Measurements from ENCODE around the gene EIF3A.

Gene EIF3A

GRCh38 chr10:119061352-119061751 is 19.3 kb downstream of the EIF3A start:
- H3K9me3 ChIP-seq = no peaks in the 10 kb centered on the region
- intact Hi-C loops (cut with DNase I; ENCODE audit: low total_unique reads) = no loop called here
- TF ChIP-seq CTCF (IDR thresholded peaks at IDR 0.05) = no peak
- no peaks in the 10 kb centered on the region for H3K4me1 ChIP-seq
- no peak for DNase-seq
- H3K27ac ChIP-seq = no peak overlapping the region
- no peaks in the 10 kb centered on the region for H3K27me3 ChIP-seq
- H3K4me3 ChIP-seq = no peak overlapping the region
- H3K36me3 ChIP-seq = peaks cover 70 to 89% (median 88%) of the 10 kb centered on the region in 3 donors

DNA sequence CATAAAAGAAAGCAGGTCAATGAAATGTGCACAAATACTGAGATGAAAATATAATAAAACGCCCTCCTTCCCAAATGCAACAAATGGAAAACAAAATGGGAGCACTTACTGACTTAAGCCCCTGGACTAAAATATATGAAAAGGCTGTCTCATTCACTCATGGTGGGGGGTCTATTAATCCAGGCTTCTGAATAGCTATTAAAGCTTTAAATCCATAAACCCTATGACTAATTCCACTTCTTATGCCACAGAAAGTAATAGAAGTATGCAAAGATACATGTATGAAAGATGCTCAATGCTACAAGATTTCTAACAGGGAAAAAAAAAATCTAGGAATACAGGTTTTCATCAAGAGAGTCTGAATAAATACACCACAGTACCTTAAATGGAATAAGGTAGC is 20.5 kb downstream of the EIF3A start:
- intact Hi-C loops (cut with DNase I; ENCODE audit: low total_unique reads) = no loop called here
- TF ChIP-seq CTCF (IDR thresholded peaks at IDR 0.05) = no peak
- H3K4me1 ChIP-seq = no peaks in the 10 kb centered on the region
- H3K4me3 ChIP-seq = no peak overlapping the region
- no peaks in the 10 kb centered on the region for H3K9me3 ChIP-seq
- H3K36me3 ChIP-seq = peaks cover 70 to 90% (median 89%) of the 10 kb centered on the region in 3 donors
- no peak overlapping the region for H3K27ac ChIP-seq
- H3K27me3 ChIP-seq = no peaks in the 10 kb centered on the region
- DNase-seq = no peak

DNA sequence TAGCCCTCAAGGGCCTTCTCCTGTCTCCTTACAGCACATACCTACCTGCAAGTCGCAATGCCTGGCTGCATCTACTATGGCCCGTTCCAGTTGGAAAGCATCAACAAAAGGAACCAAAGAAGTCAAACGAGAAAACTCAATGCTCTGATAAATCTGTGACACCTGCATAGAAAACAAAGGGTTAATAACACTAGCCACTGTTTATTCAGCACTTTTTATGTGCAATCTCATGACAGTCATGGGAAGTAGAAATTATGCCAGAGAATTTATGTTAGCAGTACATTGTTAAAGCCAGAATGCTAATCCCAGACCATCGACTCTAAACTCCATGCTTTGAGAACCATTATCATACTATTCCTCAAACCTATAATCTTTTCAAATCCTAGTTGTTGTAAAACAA is 21.1 kb downstream of the EIF3A start:
- no peak overlapping the region for H3K4me3 ChIP-seq
- no peaks in the 10 kb centered on the region for H3K4me1 ChIP-seq
- no peak for DNase-seq
- peaks cover 70 to 90% (median 89%) of the 10 kb centered on the region in 3 donors for H3K36me3 ChIP-seq
- no peak for TF ChIP-seq CTCF (IDR thresholded peaks at IDR 0.05)
- no peak overlapping the region for H3K27ac ChIP-seq
- intact Hi-C loops (cut with DNase I; ENCODE audit: low total_unique reads) = no loop called here
- H3K27me3 ChIP-seq = no peaks in the 10 kb centered on the region
- no peaks in the 10 kb centered on the region for H3K9me3 ChIP-seq

DNA sequence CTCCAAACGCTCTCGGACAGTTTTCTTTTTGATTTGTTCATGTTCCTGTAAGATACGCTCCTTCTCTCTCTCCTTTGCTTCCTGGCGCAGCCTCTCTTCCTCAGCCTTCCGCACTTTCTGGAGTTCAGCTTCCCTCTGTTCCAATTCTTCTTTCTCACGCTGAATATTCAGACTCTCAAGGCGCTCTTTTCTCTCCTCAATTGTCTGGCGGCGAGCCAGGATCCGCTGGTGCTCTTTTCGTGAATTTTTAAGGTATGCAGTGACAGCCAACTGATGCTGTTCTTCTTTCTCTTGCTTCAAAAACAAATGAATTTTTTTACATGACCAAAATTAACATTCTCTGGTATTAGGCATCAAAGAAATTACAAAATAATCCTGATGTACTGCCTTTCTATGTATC is 22.6 kb downstream of the EIF3A start:
- DNase-seq = no peak
- no peak for TF ChIP-seq CTCF (IDR thresholded peaks at IDR 0.05)
- Histone ChIP-seq H3K9me3 (no peaks in the 10 kb centered on the region), H3K36me3 (peaks cover 74 to 93% (median 90%) of the 10 kb centered on the region in 3 donors), H3K4me3 (no peak overlapping the region), H3K27me3 (no peaks in the 10 kb centered on the region), H3K4me1 (no peaks in the 10 kb centered on the region), H3K27ac (no peak overlapping the region)
- intact Hi-C loops (cut with DNase I; ENCODE audit: low total_unique reads) = no loop called here

DNA sequence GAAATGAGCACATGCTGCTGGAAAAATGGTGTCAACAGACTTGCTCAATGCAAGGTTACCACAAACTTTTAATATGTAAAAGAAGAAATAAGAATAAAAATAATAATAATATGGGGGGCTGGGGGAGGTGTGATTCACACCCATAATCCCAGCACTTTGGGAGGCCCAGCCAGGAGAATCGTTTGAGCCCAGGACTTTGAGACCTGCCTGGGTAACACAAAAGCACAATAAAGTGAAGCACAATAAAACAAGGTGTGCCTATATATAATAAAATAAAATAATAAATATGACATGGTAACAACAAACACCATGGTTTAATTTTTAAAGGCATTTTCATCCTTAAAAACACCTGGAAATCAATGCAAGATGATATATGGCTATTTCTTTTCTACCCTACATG is 25.1 kb downstream of the EIF3A start:
- DNase-seq = no peak
- peaks cover 96 to 98% (median 98%) of the 10 kb centered on the region in 3 donors for H3K36me3 ChIP-seq
- intact Hi-C loops (cut with DNase I; ENCODE audit: low total_unique reads) = no loop called here

More for the DNA sequence above, 25.1 kb downstream of the EIF3A start:
- H3K4me1 ChIP-seq = no peaks in the 10 kb centered on the region
- H3K27me3 ChIP-seq = no peaks in the 10 kb centered on the region
- TF ChIP-seq CTCF (IDR thresholded peaks at IDR 0.05) = no peak
- H3K9me3 ChIP-seq = no peaks in the 10 kb centered on the region
- no peak overlapping the region for H3K27ac ChIP-seq
- no peak overlapping the region for H3K4me3 ChIP-seq

Data from tibial artery (tissue), 4 donors.